Smooth muscle cell (in vitro differentiated cells): ENCODE measurements around the gene GSX1. TPM values are rescaled to one million over a fixed set of nuclear protein-coding genes. Genes with fewer than 3 reads are reported as not detected.

Source experiments
- DNase-seq: peaks from one replicate; lab custom pipeline; 2025; ENCODE audit not compliant: unreplicated experiment; lab: John Stamatoyannopoulos, UW
- H2AFZ ChIP-seq: fragments of 200-600 bp; sonication (generic); 2 replicates; pipeline ENCODE4 v1.6.0; 2016; ENCODE audit warnings: antibody characterized with exemption, low read depth, mild to moderate bottlenecking
- H3F3A ChIP-seq: fragments of 200-600 bp; sonication (generic); 2 replicates; pipeline ENCODE4 v1.6.0; 2017; ENCODE audit warnings: antibody characterized with exemption, low read depth
- H3K27ac ChIP-seq: fragments of 200-600 bp; sonication (generic); 2 replicates; pipeline ENCODE4 v1.5.1; 2016; ENCODE audit warnings: low read depth, mild to moderate bottlenecking
- H3K27me3 ChIP-seq: fragments of 200-600 bp; sonication (generic); 2 replicates; pipeline ENCODE4 v1.6.1; 2016; ENCODE audit warnings: low read depth, mild to moderate bottlenecking
- H3K36me3 ChIP-seq: fragments of 200-600 bp; sonication (generic); 2 replicates; pipeline ENCODE4 v1.5.1; 2016; ENCODE audit warnings: low read depth
- H3K4me1 ChIP-seq: fragments of 200-600 bp; sonication (generic); 2 replicates; pipeline ENCODE4 v1.5.1; 2016; ENCODE audit warnings: low read depth
- H3K4me2 ChIP-seq: fragments of 200-600 bp; sonication (generic); 2 replicates; pipeline ENCODE4 v1.6.0; 2016; ENCODE audit warnings: mild to moderate bottlenecking
- H3K4me3 ChIP-seq: fragments of 200-600 bp; sonication (generic); 2 replicates; pipeline ENCODE4 v1.5.1; 2016; ENCODE audit warnings: mild to moderate bottlenecking
- H3K79me2 ChIP-seq: fragments of 200-600 bp; sonication (generic); 2 replicates; pipeline ENCODE4 v1.6.0; 2016; ENCODE audit warnings: low read depth, mild to moderate bottlenecking
- H3K9ac ChIP-seq: fragments of 200-600 bp; sonication (generic); 2 replicates; pipeline ENCODE4 v1.6.0; 2016; ENCODE audit warnings: low read depth
- H3K9me3 ChIP-seq: fragments of 200-600 bp; sonication (generic); replicated peaks from 2 replicates; pipeline ENCODE4 v1.5.1; 2016; ENCODE audit warnings: low read depth
- H4K20me1 ChIP-seq: fragments of 200-600 bp; sonication (generic); 2 replicates; pipeline ENCODE4 v1.6.0; 2016; ENCODE audit warnings: low read depth
- WGBS: methylation state at CpG from one replicate; pipeline ENCODE4 v1.1.7; 2016; ENCODE audit warnings: low lambda C conversion rate; 5-methylcytosine and 5-hydroxymethylcytosine counted together
- polyA plus RNA-seq: library from polyadenylated mRNA; unstranded; fragments of >200 nt; fragmentation: Nextera tagmentation; extraction: Ambion mirVana; gene quantifications from 2 replicates; pipeline ENCODE4 v1.2.1, GENCODE V29; 2016
- total RNA-seq: library from RNA; depleted of rRNA; stranded (reverse); fragments of >200 nt; gene quantifications from 2 replicates; pipeline ENCODE4 v1.2.3, GENCODE V29; 2014
- TF ChIP-seq, protein P1 (sequence below): fragments of 200-600 bp; sonication (generic); IDR thresholded peaks from 2 replicates; pipeline ENCODE4 v1.5.1; 2017; ENCODE audit warnings: borderline replicate concordance, mild to moderate bottlenecking, antibody characterized with exemption; ENCODE audit not compliant: insufficient read depth, poor library complexity, severe bottlenecking

The GSX1 gene
- total and polyA plus RNA-seq, 2 experiments from 2014 or later: not detected

GRCh38 chr13:27772651-27773425, 19.4 kb upstream of the GSX1 start:
- WGBS: 88% methylated on average over 14 of the region's 14 CpGs
- Histone ChIP-seq H4K20me1 (no peaks in the 10 kb centered on the region), H3K4me3 (no peak overlapping the region), H3K27ac (no peak overlapping the region), H3K27me3 (peaks cover 39% of the 10 kb centered on the region), H3K4me2 (no peak overlapping the region), H3F3A (no peaks in the 10 kb centered on the region), H3K4me1 (peaks cover 5% of the 10 kb centered on the region), H2AFZ (no peak overlapping the region), H3K9me3 (no peaks in the 10 kb centered on the region), H3K79me2 (no peaks in the 10 kb centered on the region), H3K36me3 (no peaks in the 10 kb centered on the region), H3K9ac (no peak overlapping the region)
- DNase-seq: no peak
- TF ChIP-seq, protein P1, sequence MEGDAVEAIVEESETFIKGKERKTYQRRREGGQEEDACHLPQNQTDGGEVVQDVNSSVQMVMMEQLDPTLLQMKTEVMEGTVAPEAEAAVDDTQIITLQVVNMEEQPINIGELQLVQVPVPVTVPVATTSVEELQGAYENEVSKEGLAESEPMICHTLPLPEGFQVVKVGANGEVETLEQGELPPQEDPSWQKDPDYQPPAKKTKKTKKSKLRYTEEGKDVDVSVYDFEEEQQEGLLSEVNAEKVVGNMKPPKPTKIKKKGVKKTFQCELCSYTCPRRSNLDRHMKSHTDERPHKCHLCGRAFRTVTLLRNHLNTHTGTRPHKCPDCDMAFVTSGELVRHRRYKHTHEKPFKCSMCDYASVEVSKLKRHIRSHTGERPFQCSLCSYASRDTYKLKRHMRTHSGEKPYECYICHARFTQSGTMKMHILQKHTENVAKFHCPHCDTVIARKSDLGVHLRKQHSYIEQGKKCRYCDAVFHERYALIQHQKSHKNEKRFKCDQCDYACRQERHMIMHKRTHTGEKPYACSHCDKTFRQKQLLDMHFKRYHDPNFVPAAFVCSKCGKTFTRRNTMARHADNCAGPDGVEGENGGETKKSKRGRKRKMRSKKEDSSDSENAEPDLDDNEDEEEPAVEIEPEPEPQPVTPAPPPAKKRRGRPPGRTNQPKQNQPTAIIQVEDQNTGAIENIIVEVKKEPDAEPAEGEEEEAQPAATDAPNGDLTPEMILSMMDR: no peak

- Histone ChIP-seq H3K4me1 (peaks cover 5% of the 10 kb centered on the region), H3K27me3 (peaks cover 45% of the 10 kb centered on the region), H3K4me2 (no peak overlapping the region), H3K9me3 (no peaks in the 10 kb centered on the region), H3K79me2 (no peaks in the 10 kb centered on the region), H3F3A (no peaks in the 10 kb centered on the region), H4K20me1 (no peaks in the 10 kb centered on the region), H3K36me3 (no peaks in the 10 kb centered on the region), H3K27ac (no peak overlapping the region), H3K9ac (no peak overlapping the region), H2AFZ (no peak overlapping the region), H3K4me3 (no peak overlapping the region)
- TF ChIP-seq, protein P1: no peak
- no peak for DNase-seq
- 86% methylated on average over 8 of the region's 8 CpGs for WGBS
These were observed 18.1 kb upstream of the GSX1 start for GRCh38 chr13:27774169-27774568.

DNA sequence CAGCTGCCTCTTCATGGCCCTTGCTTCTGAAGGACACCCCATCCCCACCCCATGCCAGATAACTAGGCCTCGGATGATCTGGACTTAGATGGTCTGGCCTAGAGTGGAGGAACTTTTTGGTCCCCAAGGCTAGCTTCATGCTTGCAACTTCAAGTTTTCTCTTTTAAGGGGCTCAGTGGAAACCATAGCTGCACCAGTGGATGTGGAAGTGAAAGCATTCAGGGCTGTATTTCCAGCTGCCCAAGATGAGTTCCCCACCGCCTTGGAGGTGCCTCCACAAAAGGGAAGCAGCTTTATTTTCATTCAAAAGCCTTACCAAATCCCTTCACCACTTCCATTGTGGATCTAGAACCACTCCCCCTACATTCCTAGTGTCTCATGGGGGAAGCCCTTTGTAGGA, 17.6 kb upstream of the GSX1 start:
- Histone ChIP-seq H3K27me3 (peaks cover 46% of the 10 kb centered on the region), H2AFZ (no peak overlapping the region), H3K4me2 (no peak overlapping the region), H3K36me3 (no peaks in the 10 kb centered on the region), H3K9me3 (no peaks in the 10 kb centered on the region), H3K4me1 (peaks cover 5% of the 10 kb centered on the region), H3K27ac (no peak overlapping the region), H3K79me2 (no peaks in the 10 kb centered on the region), H3K4me3 (no peak overlapping the region), H4K20me1 (no peaks in the 10 kb centered on the region), H3K9ac (no peak overlapping the region), H3F3A (no peaks in the 10 kb centered on the region)
- no peak for DNase-seq
- TF ChIP-seq, protein P1: no peak
- 88% methylated on average over 2 of the region's 2 CpGs for WGBS

- Histone ChIP-seq H3K27ac (no peak overlapping the region), H3K4me1 (peaks cover 5% of the 10 kb centered on the region), H3K36me3 (no peaks in the 10 kb centered on the region), H3K9ac (no peak overlapping the region), H2AFZ (no peak overlapping the region), H3K4me2 (no peak overlapping the region), H3K27me3 (peaks cover 52% of the 10 kb centered on the region), H3K4me3 (no peak overlapping the region), H3F3A (no peaks in the 10 kb centered on the region), H4K20me1 (no peaks in the 10 kb centered on the region), H3K9me3 (no peaks in the 10 kb centered on the region), H3K79me2 (no peaks in the 10 kb centered on the region)
- 63% methylated on average over 13 of the region's 13 CpGs for WGBS
- no peak for DNase-seq
- TF ChIP-seq, protein P1: no peak
These were observed 16.3 kb upstream of the GSX1 start for GRCh38 chr13:27775943-27776342.
